HepG2 (cell line): Measurements from ENCODE around the gene CNDP1. TPM values are rescaled to one million over a fixed set of nuclear protein-coding genes. Genes with fewer than 3 reads are reported as not detected.
A peak's percentile ranks its signal among the peaks of the same experiment; 100 is the strongest.

Experiments used
- ATAC-seq: fragments of 200-7000 bp; cut with Tn5 transposase; 3 replicates; pipeline ENCODE4 v1.9.1; 2020; ENCODE audit warnings: mild to moderate bottlenecking, moderate library complexity
- BruUV-seq: library from RNA; stranded (reverse); fragments of 400-500 nt; replicated peaks from 2 replicates; lab custom pipeline; 2021; lab: Mats Ljungman, UMichigan
- CTCF ChIA-PET: fragments of 300-600 bp; formaldehyde crosslinking; extraction: SDS; loops from one replicate; lab custom pipeline; 2021; ENCODE audit warnings: low total read pairs, inconsistent platforms, low intra/inter-chr PET ratio; lab: Yijun Ruan, JAX
- POLR2A ChIA-PET: fragments of 350-600 bp; sonication (Branson Sonifier 250); formaldehyde crosslinking; loops from one replicate; lab custom pipeline; 2020; ENCODE audit warnings: antibody characterized with exemption, inconsistent platforms; lab: Yijun Ruan, JAX
- DNase-seq: peaks from one replicate; pipeline ENCODE4 v3.0.0-alpha.2; 2015; ENCODE audit warnings: low spot score
- FAIRE-seq: peaks from 3 replicates; lab custom pipeline; 2011; peaks lifted over from hg19 to GRCh38; lab: Jason Lieb, UNC
- H2AFZ ChIP-seq: one replicate; pipeline ENCODE4 v1.6.1; 2011; ENCODE audit warnings: low read length, inconsistent platforms
- H3K27ac ChIP-seq: fragments of 300-600 bp; 3 replicates; pipeline ENCODE4 v1.8.0; 2011; ENCODE audit warnings: mixed run types, mild to moderate bottlenecking, mixed read lengths, low read length, inconsistent platforms; ENCODE audit not compliant: insufficient read depth; ENCODE audit errors: extremely low read length
- H3K27me3 ChIP-seq, 2 experiments: fragments of 200-600 bp in 1 of 2; 2 replicates in 1 of 2; 3 replicates in 1 of 2; pipeline versions ENCODE4 v1.6.0 to v1.8.0; 2011; ENCODE audit warnings: low read length in 2 of 2, mild to moderate bottlenecking in 2 of 2, moderate library complexity in 2 of 2, inconsistent platforms in 1 of 2; ENCODE audit not compliant: insufficient read depth in 2 of 2, control insufficient read depth in 1 of 2
- H3K36me3 ChIP-seq, 2 experiments: fragments of 200-600 bp in 1 of 2; replicated peaks in 1 of 2; 2 replicates in 1 of 2; 3 replicates in 1 of 2; pipeline versions ENCODE4 v1.5.1 to v1.8.0; 2011; ENCODE audit warnings: low read length in 2 of 2, inconsistent platforms in 1 of 2; ENCODE audit not compliant: insufficient read depth in 2 of 2, control insufficient read depth in 1 of 2
- H3K4me1 ChIP-seq: 2 replicates; pipeline ENCODE4 v1.5.1; 2012; ENCODE audit warnings: low read length, inconsistent platforms; ENCODE audit not compliant: insufficient read depth
- H3K4me2 ChIP-seq: 2 replicates; pipeline ENCODE4 v1.6.0; 2011; ENCODE audit warnings: low read depth, low read length, inconsistent platforms
- H3K4me3 ChIP-seq, 3 experiments: fragments of 200-600 bp in 1 of 3; sonication (generic), shearing (Covaris generic) in 1 of 3; replicated peaks in 1 of 3; 2 replicates each; pipeline ENCODE4 v1.5.1; 2011 to 2016; ENCODE audit warnings: low read length in 3 of 3, inconsistent platforms in 2 of 3, low read depth in 2 of 3, mild to moderate bottlenecking in 2 of 3, control low read depth in 1 of 3, mixed read lengths in 1 of 3; ENCODE audit not compliant: insufficient read depth in 1 of 3
- H3K79me2 ChIP-seq: one replicate; pipeline ENCODE4 v1.6.1; 2011; ENCODE audit warnings: low read length, inconsistent platforms; ENCODE audit not compliant: insufficient read depth
- H3K9ac ChIP-seq: 2 replicates; pipeline ENCODE4 v1.6.0; 2011; ENCODE audit warnings: mild to moderate bottlenecking, low read depth, low read length, inconsistent platforms; ENCODE audit not compliant: insufficient read depth
- H3K9me3 ChIP-seq: 2 replicates; pipeline ENCODE4 v1.5.1; 2012; ENCODE audit warnings: mild to moderate bottlenecking, low read length
- H4K20me1 ChIP-seq: 2 replicates; pipeline ENCODE4 v1.6.0; 2011; ENCODE audit warnings: inconsistent platforms, mild to moderate bottlenecking, low read length, moderate library complexity; ENCODE audit not compliant: insufficient read depth
- ARNTL ChIP-seq: sonication (generic); formaldehyde crosslinking; IDR thresholded peaks from 2 replicates; pipeline ENCODE4 v1.4.0; 2020; ENCODE audit warnings: mild to moderate bottlenecking, missing genetic modification reagents
- ATF1 ChIP-seq: IDR thresholded peaks from 2 replicates; pipeline ENCODE4 v1.6.1; 2016; ENCODE audit warnings: mild to moderate bottlenecking, control low read depth
- FOXJ3 ChIP-seq: sonication (generic); formaldehyde crosslinking; IDR thresholded peaks from 2 replicates; pipeline ENCODE4 v1.4.0; 2020; ENCODE audit warnings: missing genetic modification reagents, mild to moderate bottlenecking, borderline replicate concordance
- HDAC6 ChIP-seq: fragments of 200-600 bp; sonication (generic); IDR thresholded peaks from 2 replicates; pipeline ENCODE4 v1.7.0; 2017; ENCODE audit warnings: mild to moderate bottlenecking, antibody characterized with exemption, low read length, low read depth
- MAFK ChIP-seq, 2 experiments: IDR thresholded peaks in 1 of 2; conservative IDR thresholded peaks in 1 of 2; 2 replicates each; pipeline ENCODE4 v1.6.1; 2011; ENCODE audit warnings: improper control_type of control experiment in 2 of 2, low read length in 2 of 2
- NCOA5 ChIP-seq: sonication (generic); formaldehyde crosslinking; IDR thresholded peaks from 2 replicates; pipeline ENCODE4 v1.4.0; 2020; ENCODE audit warnings: missing genetic modification reagents
- NKX3-1 ChIP-seq: sonication (generic); formaldehyde crosslinking; IDR thresholded peaks from 2 replicates; pipeline ENCODE4 v1.5.0; 2020; ENCODE audit warnings: missing genetic modification reagents
- RELA ChIP-seq: sonication (generic); formaldehyde crosslinking; IDR thresholded peaks from 2 replicates; pipeline ENCODE4 v1.4.0; 2020; ENCODE audit warnings: missing genetic modification reagents
- TEAD3 ChIP-seq: optimal IDR thresholded peaks from 2 replicates; pipeline ENCODE3; 2016; ENCODE audit warnings: borderline replicate concordance
- ZNF160 ChIP-seq: sonication (generic); formaldehyde crosslinking; IDR thresholded peaks from 2 replicates; pipeline ENCODE4 v1.8.0; 2022; ENCODE audit warnings: mild to moderate bottlenecking, inconsistent platforms, missing genetic modification reagents
- ZNF17 ChIP-seq: sonication (generic); formaldehyde crosslinking; IDR thresholded peaks from 2 replicates; pipeline ENCODE4 v1.5.0; 2020; ENCODE audit warnings: mild to moderate bottlenecking, missing genetic modification reagents
- WGBS: methylation state at CpG from one replicate; pipeline ENCODE4 v1.1.6; 2017; ENCODE audit warnings: low lambda C conversion rate; 5-methylcytosine and 5-hydroxymethylcytosine counted together
- in situ Hi-C: cut with HindIII; loops from 2 replicates; pipeline ENCODE4 v1.10.0; 2017; ENCODE audit warnings: low pct_unique_long_range_greater_than_20kb; ENCODE audit not compliant: extremely low pct_ligation_motif_present
- intact Hi-C: fragments of 100-400 bp; cut with micrococcal nuclease; formaldehyde crosslinking; loops from one replicate; pipeline ENCODE4 v1.10.0; 2022; ENCODE audit not compliant: unreplicated experiment
- polyA plus RNA-seq, 8 experiments: library from polyadenylated mRNA; depleted of rRNA in 3 of 8; stranded (reverse) in 7 of 8; unstranded in 1 of 8; fragments of >200 nt; fragmentation: Illumina TruSeq in 4 of 8; extraction: Trizol in 4 of 8; gene quantifications; 2 replicates each; pipeline versions ENCODE4 v1.2.1 to v1.2.3, GENCODE V29; 2011 to 2016; ENCODE audit warnings: low read depth in 4 of 8, missing spikeins in 1 of 8, mixed read lengths in 1 of 8; ENCODE audit not compliant: insufficient read depth in 1 of 8
- total RNA-seq, 5 experiments: library from RNA; depleted of rRNA; stranded (reverse); fragments of >200 nt; fragmentation: Illumina TruSeq; extraction: Trizol; gene quantifications; 2 replicates each; pipeline ENCODE4 v1.2.3, GENCODE V29; 2016; ENCODE audit warnings: low read depth in 1 of 5
- TF ChIP-seq, protein P1 (sequence below): sonication (generic); formaldehyde crosslinking; conservative IDR thresholded peaks from 2 replicates; pipeline ENCODE4 v1.4.0; 2020; ENCODE audit warnings: missing genetic modification reagents
- TF ChIP-seq, protein P2 (sequence below): IDR thresholded peaks from 2 replicates; pipeline ENCODE4 v1.6.1; 2016; ENCODE audit warnings: low read depth, missing genetic modification reagents, missing compliant biosample characterization

The CNDP1 gene
- total and polyA plus RNA-seq, 2 of the 13 experiments (the other 11 are each of a cell fraction or from before 2014, with no cell fraction given), result 0.01 TPM; not detected in 1

DNA sequence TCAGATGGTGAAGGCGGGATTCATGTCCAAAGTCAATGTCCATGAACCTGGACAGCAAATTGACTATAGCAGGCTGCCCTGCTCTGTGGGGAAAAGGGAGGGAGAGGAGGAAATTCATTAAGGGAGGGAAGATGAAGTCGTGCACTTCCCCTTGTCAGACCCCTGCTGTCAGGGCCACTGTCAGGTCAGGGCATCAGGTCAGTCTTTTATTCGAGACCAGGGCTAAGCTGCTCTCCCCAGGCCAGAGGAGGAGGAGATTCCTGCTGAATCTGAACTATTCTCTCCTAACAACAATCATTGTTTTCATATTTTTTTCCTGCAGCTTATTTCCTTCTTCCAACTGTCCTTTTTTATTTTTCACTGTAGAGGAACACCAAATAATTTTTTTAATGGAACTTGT, 17.2 kb downstream of the CNDP1 start:
- no peak for FAIRE-seq
- peak overlapping the region; percentile 14; the same call in 1 of the 2 replicates for H3K4me2 ChIP-seq
- peaks cover 23% of the 10 kb centered on the region for H3K9me3 ChIP-seq
- H4K20me1 ChIP-seq, result no peaks in the 10 kb centered on the region
- CTCF ChIA-PET, result interaction anchor here (1.2 to 2.8 kb wide), 3 partner anchors 58 to 198 kb away, joined by 3 to 22 read pairs (median 5); no protein-coding TSS in a partner anchor
- in situ Hi-C loops (loop anchor here (5.0 to 10.0 kb wide), 2 partner anchors 199 to 357 kb away; no protein-coding TSS in a partner anchor), intact Hi-C loops (no loop called here)
- no TSS peak for BruUV-seq
- H2AFZ ChIP-seq, result peak overlapping the region; percentile 31
- no peaks in the 10 kb centered on the region for H3K36me3 ChIP-seq
- H3K27ac ChIP-seq, result no peak overlapping the region
- TF ChIP-seq MAFK (conservative IDR thresholded peaks at IDR 0.05 in 1 of 2, IDR thresholded peaks at IDR 0.05 in 1 of 2; ENCODE audit: low read length in 2 of 2), result no peak
- TF ChIP-seq, protein P1, sequence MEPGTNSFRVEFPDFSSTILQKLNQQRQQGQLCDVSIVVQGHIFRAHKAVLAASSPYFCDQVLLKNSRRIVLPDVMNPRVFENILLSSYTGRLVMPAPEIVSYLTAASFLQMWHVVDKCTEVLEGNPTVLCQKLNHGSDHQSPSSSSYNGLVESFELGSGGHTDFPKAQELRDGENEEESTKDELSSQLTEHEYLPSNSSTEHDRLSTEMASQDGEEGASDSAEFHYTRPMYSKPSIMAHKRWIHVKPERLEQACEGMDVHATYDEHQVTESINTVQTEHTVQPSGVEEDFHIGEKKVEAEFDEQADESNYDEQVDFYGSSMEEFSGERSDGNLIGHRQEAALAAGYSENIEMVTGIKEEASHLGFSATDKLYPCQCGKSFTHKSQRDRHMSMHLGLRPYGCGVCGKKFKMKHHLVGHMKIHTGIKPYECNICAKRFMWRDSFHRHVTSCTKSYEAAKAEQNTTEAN (CRISPR knock-in tag), result no peak
- no peak for TF ChIP-seq HDAC6
- no peak for TF ChIP-seq FOXJ3 (CRISPR knock-in tag)
- no peak for TF ChIP-seq RELA (CRISPR knock-in tag)
- no peak for TF ChIP-seq NCOA5 (CRISPR knock-in tag)
- no peak for TF ChIP-seq ARNTL (CRISPR knock-in tag)
- TF ChIP-seq NKX3-1 (CRISPR knock-in tag), result no peak
- no peak for TF ChIP-seq ZNF17 (CRISPR knock-in tag)
- no peak for TF ChIP-seq ZNF160
- TF ChIP-seq ATF1 (CRISPR knock-in tag), result no peak
- TF ChIP-seq, protein P2, sequence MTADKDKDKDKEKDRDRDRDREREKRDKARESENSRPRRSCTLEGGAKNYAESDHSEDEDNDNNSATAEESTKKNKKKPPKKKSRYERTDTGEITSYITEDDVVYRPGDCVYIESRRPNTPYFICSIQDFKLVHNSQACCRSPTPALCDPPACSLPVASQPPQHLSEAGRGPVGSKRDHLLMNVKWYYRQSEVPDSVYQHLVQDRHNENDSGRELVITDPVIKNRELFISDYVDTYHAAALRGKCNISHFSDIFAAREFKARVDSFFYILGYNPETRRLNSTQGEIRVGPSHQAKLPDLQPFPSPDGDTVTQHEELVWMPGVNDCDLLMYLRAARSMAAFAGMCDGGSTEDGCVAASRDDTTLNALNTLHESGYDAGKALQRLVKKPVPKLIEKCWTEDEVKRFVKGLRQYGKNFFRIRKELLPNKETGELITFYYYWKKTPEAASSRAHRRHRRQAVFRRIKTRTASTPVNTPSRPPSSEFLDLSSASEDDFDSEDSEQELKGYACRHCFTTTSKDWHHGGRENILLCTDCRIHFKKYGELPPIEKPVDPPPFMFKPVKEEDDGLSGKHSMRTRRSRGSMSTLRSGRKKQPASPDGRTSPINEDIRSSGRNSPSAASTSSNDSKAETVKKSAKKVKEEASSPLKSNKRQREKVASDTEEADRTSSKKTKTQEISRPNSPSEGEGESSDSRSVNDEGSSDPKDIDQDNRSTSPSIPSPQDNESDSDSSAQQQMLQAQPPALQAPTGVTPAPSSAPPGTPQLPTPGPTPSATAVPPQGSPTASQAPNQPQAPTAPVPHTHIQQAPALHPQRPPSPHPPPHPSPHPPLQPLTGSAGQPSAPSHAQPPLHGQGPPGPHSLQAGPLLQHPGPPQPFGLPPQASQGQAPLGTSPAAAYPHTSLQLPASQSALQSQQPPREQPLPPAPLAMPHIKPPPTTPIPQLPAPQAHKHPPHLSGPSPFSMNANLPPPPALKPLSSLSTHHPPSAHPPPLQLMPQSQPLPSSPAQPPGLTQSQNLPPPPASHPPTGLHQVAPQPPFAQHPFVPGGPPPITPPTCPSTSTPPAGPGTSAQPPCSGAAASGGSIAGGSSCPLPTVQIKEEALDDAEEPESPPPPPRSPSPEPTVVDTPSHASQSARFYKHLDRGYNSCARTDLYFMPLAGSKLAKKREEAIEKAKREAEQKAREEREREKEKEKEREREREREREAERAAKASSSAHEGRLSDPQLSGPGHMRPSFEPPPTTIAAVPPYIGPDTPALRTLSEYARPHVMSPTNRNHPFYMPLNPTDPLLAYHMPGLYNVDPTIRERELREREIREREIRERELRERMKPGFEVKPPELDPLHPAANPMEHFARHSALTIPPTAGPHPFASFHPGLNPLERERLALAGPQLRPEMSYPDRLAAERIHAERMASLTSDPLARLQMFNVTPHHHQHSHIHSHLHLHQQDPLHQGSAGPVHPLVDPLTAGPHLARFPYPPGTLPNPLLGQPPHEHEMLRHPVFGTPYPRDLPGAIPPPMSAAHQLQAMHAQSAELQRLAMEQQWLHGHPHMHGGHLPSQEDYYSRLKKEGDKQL (CRISPR knock-in tag), result no peak
- no peak for TF ChIP-seq TEAD3 (CRISPR knock-in tag)
- no peaks in the 10 kb centered on the region for H3K79me2 ChIP-seq
- whole genome bisulfite sequencing, result 16% methylated on average over 3 of the region's 3 CpGs
- POLR2A ChIA-PET, result interaction anchor here (0.6 to 1.6 kb wide), 3 partner anchors 10 to 61 kb away, joined by 6 to 25 read pairs (median 13); partner anchors contain the start of gene CNDP2
- DNase-seq, result no peak
- no peak overlapping the region for H3K4me3 ChIP-seq
- peaks cover 22% of the 10 kb centered on the region for H3K4me1 ChIP-seq
- peaks cover 0 to 8% of the 10 kb centered on the region in 2 experiments; a peak in 2 of 5 replicates for H3K27me3 ChIP-seq
- H3K9ac ChIP-seq, result no peak overlapping the region
- peak; percentile 54 for ATAC-seq
